Measurements from ENCODE around the gene GTF2H3.

Gene GTF2H3

GRCh38 chr12:123676616-123677320, 43.1 kb downstream of the GTF2H3 start:
- no peak overlapping the region for H3K4me3 ChIP-seq (ENCODE audit: low read depth, low read length)
- no peak for DNase-seq (ENCODE audit: low read depth)
- TF ChIP-seq CTCF (IDR thresholded peaks at IDR 0.05; ENCODE audit: insufficient read depth, low read depth, low read length, missing control alignments): no peak

DNA sequence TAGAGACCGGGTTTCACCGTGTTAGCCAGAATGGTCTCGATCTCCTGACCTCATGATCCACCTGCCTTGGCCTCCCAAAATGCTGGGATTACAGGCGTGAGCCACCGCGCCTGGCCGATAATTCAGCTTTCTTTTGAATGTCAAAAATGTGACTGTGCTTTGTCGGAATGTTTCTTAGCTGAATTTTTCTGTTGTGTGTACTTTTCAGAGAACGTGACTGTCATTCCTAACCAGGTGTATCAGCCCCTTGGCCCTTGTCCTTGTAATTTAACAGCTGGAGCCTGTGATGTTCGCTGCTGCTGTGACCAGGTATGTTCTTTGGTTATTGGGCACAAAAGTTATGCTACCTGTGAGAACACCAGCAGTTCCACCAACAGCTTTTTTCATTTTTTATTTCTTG, 45.4 kb downstream of the GTF2H3 start:
- no peak for TF ChIP-seq CTCF (IDR thresholded peaks at IDR 0.05; ENCODE audit: insufficient read depth, low read depth, low read length, missing control alignments)
- no peak overlapping the region for H3K4me3 ChIP-seq (ENCODE audit: low read depth, low read length)

GRCh38 chr12:123681605-123682004, 48.0 kb downstream of the GTF2H3 start:
- peak; percentile 60 for DNase-seq (ENCODE audit: low read depth)
- TF ChIP-seq CTCF (IDR thresholded peaks at IDR 0.05; ENCODE audit: insufficient read depth, low read depth, low read length, missing control alignments): no peak
- H3K4me3 ChIP-seq (ENCODE audit: low read depth, low read length): no peak overlapping the region

More for the DNA sequence above, 45.4 kb downstream of the GTF2H3 start:
- DNase-seq (ENCODE audit: low read depth): no peak

DNA sequence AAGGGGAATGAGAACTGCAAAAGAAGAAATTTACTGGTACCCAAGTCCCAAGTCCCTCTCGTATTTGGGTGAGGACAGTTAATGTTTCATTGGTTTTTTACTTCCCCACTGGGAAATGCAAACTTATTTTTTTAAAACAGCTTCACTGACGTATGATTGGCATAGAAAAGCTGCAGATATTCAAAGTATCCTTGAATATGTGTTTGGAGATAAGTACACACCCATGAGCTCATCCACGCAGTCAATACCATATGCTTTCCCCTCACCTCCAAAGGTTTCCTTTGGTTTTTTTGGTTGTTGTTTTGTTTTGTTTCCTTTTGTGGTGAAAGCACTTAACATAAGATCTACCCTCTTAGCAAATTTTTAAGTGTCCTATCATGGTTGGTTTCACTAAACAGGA, 50.3 kb downstream of the GTF2H3 start:
- no peak for TF ChIP-seq CTCF (IDR thresholded peaks at IDR 0.05; ENCODE audit: insufficient read depth, low read depth, low read length, missing control alignments)
- DNase-seq (ENCODE audit: low read depth): no peak
- H3K4me3 ChIP-seq (ENCODE audit: low read depth, low read length): no peak overlapping the region

GRCh38 chr12:123686636-123687190, 53.1 kb downstream of the GTF2H3 start:
- DNase-seq (ENCODE audit: low read depth): no peak
- H3K4me3 ChIP-seq (ENCODE audit: low read depth, low read length): no peak overlapping the region
- no peak for TF ChIP-seq CTCF (IDR thresholded peaks at IDR 0.05; ENCODE audit: insufficient read depth, low read depth, low read length, missing control alignments)

- TF ChIP-seq CTCF (IDR thresholded peaks at IDR 0.05; ENCODE audit: insufficient read depth, low read depth, low read length, missing control alignments): no peak
- H3K4me3 ChIP-seq (ENCODE audit: low read depth, low read length): no peak overlapping the region
- no peak for DNase-seq (ENCODE audit: low read depth)
Measured at GRCh38 chr12:123690191-123690840, 56.7 kb downstream of the GTF2H3 start.

Data from GM12865 (cell line).